ENCODE results near the gene CEP290.

- TF ChIP-seq JUNB (IDR thresholded peaks at IDR 0.05) (no peak), CTCF (IDR thresholded peaks at IDR 0.05 in 2 of 3, conservative IDR thresholded peaks at IDR 0.05 in 1 of 3; ENCODE audit: control insufficient read depth in 2 of 3, extremely low read depth in 1 of 3, insufficient read depth in 1 of 3, low read depth in 3 of 3, low read length in 3 of 3) (no peak), CHD1 (IDR thresholded peaks at IDR 0.05; ENCODE audit: low read depth, low read length) (no peak), RAD21 (IDR thresholded peaks at IDR 0.05; ENCODE audit: insufficient read depth, low read depth, low read length) (no peak), MAX (IDR thresholded peaks at IDR 0.05; ENCODE audit: low read depth, low read length) (no peak), SREBF2 (IDR thresholded peaks at IDR 0.05; ENCODE audit: low read length) (no peak), POLR2AphosphoS2 (IDR thresholded peaks at IDR 0.05; ENCODE audit: low read depth, low read length) (no peak), TAF1 (IDR thresholded peaks at IDR 0.05; ENCODE audit: borderline replicate concordance, low read depth, low read length) (no peak), SMC3 (IDR thresholded peaks at IDR 0.05; ENCODE audit: borderline replicate concordance, low read length) (no peak)
Observed at GRCh38 chr12:88166179-88166578, 24.3 kb upstream of the CEP290 start.

Data from GM12878 (cell line).